Measurements from ENCODE around the gene LDLRAD1. TPM values are rescaled to one million over a fixed set of nuclear protein-coding genes. Genes with fewer than 3 reads are reported as not detected.

The LDLRAD1 gene
- total and polyA plus RNA-seq, 2 of the 13 experiments (the other 11 are each of a cell fraction or from before 2014, with no cell fraction given) = 2.5 to 14.0 TPM

GRCh38 chr1:54052934-54053744 lies 35.2 kb upstream of the LDLRAD1 start, which contains the start of the genes TCEANC2 and TMEM59 (continued):
- TF ChIP-seq RERE (CRISPR knock-in tag; IDR thresholded peaks at IDR 0.05; ENCODE audit: low read depth) = no peak
- TF ChIP-seq TBX2 (CRISPR knock-in tag; IDR thresholded peaks at IDR 0.05; ENCODE audit: borderline replicate concordance) = no peak; the same call in none of the 2 replicates
- TF ChIP-seq POLR2AphosphoS2 (IDR thresholded peaks at IDR 0.05; ENCODE audit: low read depth, low read length) = no peak
- peak; percentile 5; the same call in 1 of the 2 replicates for TF ChIP-seq ZHX1 (CRISPR knock-in tag; IDR thresholded peaks at IDR 0.05; ENCODE audit: low read depth)
- TF ChIP-seq, protein P1, sequence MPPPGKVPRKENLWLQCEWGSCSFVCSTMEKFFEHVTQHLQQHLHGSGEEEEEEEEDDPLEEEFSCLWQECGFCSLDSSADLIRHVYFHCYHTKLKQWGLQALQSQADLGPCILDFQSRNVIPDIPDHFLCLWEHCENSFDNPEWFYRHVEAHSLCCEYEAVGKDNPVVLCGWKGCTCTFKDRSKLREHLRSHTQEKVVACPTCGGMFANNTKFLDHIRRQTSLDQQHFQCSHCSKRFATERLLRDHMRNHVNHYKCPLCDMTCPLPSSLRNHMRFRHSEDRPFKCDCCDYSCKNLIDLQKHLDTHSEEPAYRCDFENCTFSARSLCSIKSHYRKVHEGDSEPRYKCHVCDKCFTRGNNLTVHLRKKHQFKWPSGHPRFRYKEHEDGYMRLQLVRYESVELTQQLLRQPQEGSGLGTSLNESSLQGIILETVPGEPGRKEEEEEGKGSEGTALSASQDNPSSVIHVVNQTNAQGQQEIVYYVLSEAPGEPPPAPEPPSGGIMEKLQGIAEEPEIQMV (CRISPR knock-in tag; IDR thresholded peaks at IDR 0.05; ENCODE audit: low read depth) = no peak
- no peak for TF ChIP-seq SOX5 (CRISPR knock-in tag; IDR thresholded peaks at IDR 0.05; ENCODE audit: borderline replicate concordance)
- TF ChIP-seq ZNF264 (CRISPR knock-in tag; IDR thresholded peaks at IDR 0.05) = no peak
- TF ChIP-seq SYNCRIP (IDR thresholded peaks at IDR 0.05; ENCODE audit: insufficient read depth, low read depth, low read length) = no peak
- TF ChIP-seq ZNF816 (CRISPR knock-in tag; IDR thresholded peaks at IDR 0.05; ENCODE audit: borderline replicate concordance) = peak; percentile 52; the same call in 1 of the 2 replicates
- TF ChIP-seq, protein P2, sequence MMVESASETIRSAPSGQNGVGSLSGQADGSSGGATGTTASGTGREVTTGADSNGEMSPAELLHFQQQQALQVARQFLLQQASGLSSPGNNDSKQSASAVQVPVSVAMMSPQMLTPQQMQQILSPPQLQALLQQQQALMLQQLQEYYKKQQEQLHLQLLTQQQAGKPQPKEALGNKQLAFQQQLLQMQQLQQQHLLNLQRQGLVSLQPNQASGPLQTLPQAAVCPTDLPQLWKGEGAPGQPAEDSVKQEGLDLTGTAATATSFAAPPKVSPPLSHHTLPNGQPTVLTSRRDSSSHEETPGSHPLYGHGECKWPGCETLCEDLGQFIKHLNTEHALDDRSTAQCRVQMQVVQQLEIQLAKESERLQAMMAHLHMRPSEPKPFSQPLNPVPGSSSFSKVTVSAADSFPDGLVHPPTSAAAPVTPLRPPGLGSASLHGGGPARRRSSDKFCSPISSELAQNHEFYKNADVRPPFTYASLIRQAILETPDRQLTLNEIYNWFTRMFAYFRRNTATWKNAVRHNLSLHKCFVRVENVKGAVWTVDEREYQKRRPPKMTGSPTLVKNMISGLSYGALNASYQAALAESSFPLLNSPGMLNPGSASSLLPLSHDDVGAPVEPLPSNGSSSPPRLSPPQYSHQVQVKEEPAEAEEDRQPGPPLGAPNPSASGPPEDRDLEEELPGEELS (CRISPR knock-in tag; IDR thresholded peaks at IDR 0.05) = peak; percentile 68
- no peak for TF ChIP-seq CEBPZ (IDR thresholded peaks at IDR 0.05; ENCODE audit: low read length)
- 0 out of 2 replicates have a peak, but pooled peaks have one; percentile 18 for TF ChIP-seq MXD4 (CRISPR knock-in tag; IDR thresholded peaks at IDR 0.05)

Data from HepG2 (cell line).